ENCODE results near the gene KLHL21.
"Not testable (repeated sequence)": the region's sequence is repeated elsewhere in the genome, so short reads cannot be mapped to it uniquely, and the experiment has no call there.

KLHL21 gene

GRCh38 chr1:6602669-6603237 lies at the start of gene KLHL21:
Gene KLHL21, minus strand, starts transcription at chr1:6602869. Its CDS starts 52 bp downstream, at chr1:6602817.
- peak within 1 kb of the TSS; percentile 90 to 98 for H3K27ac ChIP-seq
- peak within 1 kb of the TSS; percentile 96 for H3K4me3 ChIP-seq
- TF ChIP-seq CTCF (IDR thresholded peaks at IDR 0.05), result no peak

GRCh38 chr1:6651909-6652308 lies 49.2 kb upstream of the KLHL21 start:
- TF ChIP-seq CTCF (IDR thresholded peaks at IDR 0.05), result no peak
- H3K4me3 ChIP-seq, result no peak overlapping the region
- no peak overlapping the region for H3K27ac ChIP-seq
- no peak for DNase-seq (ENCODE audit: low spot score)

More at GRCh38 chr1:6602669-6603237, at the start of gene KLHL21:
- DNase-seq (ENCODE audit: low spot score), result peak; percentile 94

GRCh38 chr1:6648556-6648955 lies 45.9 kb upstream of the KLHL21 start:
- Histone ChIP-seq H3K4me3 (no peak overlapping the region), H3K27ac (no peak overlapping the region)
- DNase-seq (ENCODE audit: low spot score), result no peak
- TF ChIP-seq CTCF (IDR thresholded peaks at IDR 0.05), result no peak

GRCh38 chr1:6646499-6647148 lies 44.0 kb upstream of the KLHL21 start:
- no peak overlapping the region for H3K27ac ChIP-seq
- DNase-seq (ENCODE audit: low spot score), result no peak
- TF ChIP-seq CTCF (IDR thresholded peaks at IDR 0.05), result peak; percentile 51
- no peak overlapping the region for H3K4me3 ChIP-seq

GRCh38 chr1:6645018-6645417 lies 42.3 kb upstream of the KLHL21 start:
- TF ChIP-seq CTCF (IDR thresholded peaks at IDR 0.05), result no peak
- H3K4me3 ChIP-seq, result no peak overlapping the region
- DNase-seq (ENCODE audit: low spot score), result no peak
- no peak overlapping the region for H3K27ac ChIP-seq

- H3K4me3 ChIP-seq; H3K27ac ChIP-seq; DNase-seq (ENCODE audit: low spot score): not testable (repeated sequence)
These were observed 38.2 kb upstream of the KLHL21 start for GRCh38 chr1:6640867-6641266.

GRCh38 chr1:6638226-6638625 lies 35.6 kb upstream of the KLHL21 start:
- Histone ChIP-seq H3K27ac (peak overlapping the region; percentile 77 to 80), H3K4me3 (peak overlapping the region; percentile 33)
- DNase-seq (ENCODE audit: low spot score), result peak; percentile 95
- no peak for TF ChIP-seq CTCF (IDR thresholded peaks at IDR 0.05)
